ENCODE data around the gene CNTNAP2. TPM values are rescaled to one million over a fixed set of nuclear protein-coding genes. Genes with fewer than 3 reads are reported as not detected.

Gene CNTNAP2
- total RNA-seq, 6 experiments from 2014 or later = 0.07 to 0.13 (median 0.12) TPM; not detected in 3

GRCh38 chr7:148083448-148083847, 1966.8 kb downstream of the CNTNAP2 start:
- Mint-ChIP-seq H3K27me3 (ENCODE audit: insufficient read depth) (peaks cover 5% of the 10 kb centered on the region), H3K36me3 (ENCODE audit: low read depth) (no peaks in the 10 kb centered on the region), H3K27ac (no peak overlapping the region), H3K4me1 (ENCODE audit: low read depth) (no peaks in the 10 kb centered on the region; the same call in 1 of the 2 replicates), H3K4me3 (no peak overlapping the region), H3K9me3 (peaks cover 19% of the 10 kb centered on the region)
- DNase-seq = no peak
- TF ChIP-seq CTCF (IDR thresholded peaks at IDR 0.05) = no peak

- peaks cover 19% of the 10 kb centered on the region for H3K9me3 Mint-ChIP-seq
- no peak overlapping the region; the same call in 1 of the 2 replicates for H3K4me3 Mint-ChIP-seq
- H3K27me3 Mint-ChIP-seq (ENCODE audit: insufficient read depth) = peaks cover 5% of the 10 kb centered on the region
- no peak overlapping the region for H3K27ac Mint-ChIP-seq
- no peaks in the 10 kb centered on the region for H3K36me3 Mint-ChIP-seq (ENCODE audit: low read depth)
- TF ChIP-seq CTCF (IDR thresholded peaks at IDR 0.05) = peak; percentile 69
- peak; percentile 3 for DNase-seq
- no peaks in the 10 kb centered on the region; the same call in 1 of the 2 replicates for H3K4me1 Mint-ChIP-seq (ENCODE audit: low read depth)
Observed at GRCh38 chr7:148084138-148084537, 1967.5 kb downstream of the CNTNAP2 start.

- DNase-seq = no peak
- Mint-ChIP-seq H3K4me3 (no peak overlapping the region), H3K36me3 (ENCODE audit: low read depth) (no peaks in the 10 kb centered on the region), H3K27ac (no peak overlapping the region), H3K27me3 (ENCODE audit: insufficient read depth) (no peaks in the 10 kb centered on the region), H3K4me1 (ENCODE audit: low read depth) (no peaks in the 10 kb centered on the region), H3K9me3 (peaks cover 10% of the 10 kb centered on the region; the same call in 1 of the 2 replicates)
- no peak for TF ChIP-seq CTCF (IDR thresholded peaks at IDR 0.05)
Observed at GRCh38 chr7:148091882-148092281, 1975.3 kb downstream of the CNTNAP2 start.

GRCh38 chr7:148093375-148094166, 1977.0 kb downstream of the CNTNAP2 start:
- TF ChIP-seq CTCF (IDR thresholded peaks at IDR 0.05) = no peak
- DNase-seq = no peak
- H3K36me3 Mint-ChIP-seq (ENCODE audit: low read depth) = no peaks in the 10 kb centered on the region
- peaks cover 12% of the 10 kb centered on the region for H3K9me3 Mint-ChIP-seq
- no peak overlapping the region for H3K27ac Mint-ChIP-seq
- H3K27me3 Mint-ChIP-seq (ENCODE audit: insufficient read depth) = no peaks in the 10 kb centered on the region
- no peaks in the 10 kb centered on the region for H3K4me1 Mint-ChIP-seq (ENCODE audit: low read depth)
- H3K4me3 Mint-ChIP-seq = no peak overlapping the region

GRCh38 chr7:148095066-148095465, 1978.5 kb downstream of the CNTNAP2 start:
- Mint-ChIP-seq H3K9me3 (peaks cover 20% of the 10 kb centered on the region), H3K27me3 (ENCODE audit: insufficient read depth) (no peaks in the 10 kb centered on the region), H3K4me1 (ENCODE audit: low read depth) (no peaks in the 10 kb centered on the region), H3K27ac (no peak overlapping the region), H3K36me3 (ENCODE audit: low read depth) (no peaks in the 10 kb centered on the region; the same call in 1 of the 2 replicates), H3K4me3 (no peak overlapping the region)
- no peak for DNase-seq
- TF ChIP-seq CTCF (IDR thresholded peaks at IDR 0.05) = no peak

Data from HFFc6 (cell line).